HG02610 (cell line): ENCODE measurements around the gene MACF1.

Source experiments
- ATAC-seq: cut with Tn5 transposase; IDR thresholded peaks from one replicate; pipeline ENCODE4 v1.9.1; 2021; ENCODE audit warnings: mild to moderate bottlenecking, moderate library complexity; ENCODE audit not compliant: unreplicated experiment

The MACF1 gene

GRCh38 chr1:39387452-39387851 lies 183.0 kb downstream of the MACF1 start:
- no peak for ATAC-seq

GRCh38 chr1:39391691-39392679 lies 187.5 kb downstream of the MACF1 start:
- ATAC-seq, result no peak

- no peak for ATAC-seq
These were observed 188.5 kb downstream of the MACF1 start for GRCh38 chr1:39392851-39393573.

GRCh38 chr1:39393645-39394044 lies 189.2 kb downstream of the MACF1 start:
- no peak for ATAC-seq

GRCh38 chr1:39394059-39394458 lies 189.6 kb downstream of the MACF1 start:
- ATAC-seq, result no peak

- no peak for ATAC-seq
These were observed 190.1 kb downstream of the MACF1 start for GRCh38 chr1:39394598-39394997.

- ATAC-seq, result no peak
These were observed 190.9 kb downstream of the MACF1 start for GRCh38 chr1:39395357-39395831.

- no peak for ATAC-seq
These were observed 192.2 kb downstream of the MACF1 start for GRCh38 chr1:39396671-39397070.

- ATAC-seq, result no peak
These were observed 193.0 kb downstream of the MACF1 start for GRCh38 chr1:39397487-39397886.

GRCh38 chr1:39398278-39399021 lies 194.0 kb downstream of the MACF1 start:
- peak; percentile 76 for ATAC-seq

- no peak for ATAC-seq
These were observed 196.6 kb downstream of the MACF1 start for GRCh38 chr1:39401106-39401505.

GRCh38 chr1:39404876-39405275 lies 200.4 kb downstream of the MACF1 start:
- ATAC-seq, result no peak

- ATAC-seq, result no peak
These were observed 200.9 kb downstream of the MACF1 start for GRCh38 chr1:39405358-39405757.

- no peak for ATAC-seq
These were observed 202.3 kb downstream of the MACF1 start for GRCh38 chr1:39406533-39407450.

GRCh38 chr1:39407510-39407895 lies 203.0 kb downstream of the MACF1 start:
- ATAC-seq, result no peak

- no peak for ATAC-seq
These were observed 203.6 kb downstream of the MACF1 start for GRCh38 chr1:39407896-39408640.

GRCh38 chr1:39408641-39409054 lies 204.2 kb downstream of the MACF1 start:
- ATAC-seq, result peak; percentile 77

GRCh38 chr1:39409055-39409816 lies 204.7 kb downstream of the MACF1 start:
- ATAC-seq, result no peak
